NCI-H2107 treated with DMSO at 0.1 percent for 48 hours (cell line): Measurements from ENCODE around the gene MPND.
"Not testable (repeated sequence)": the region's sequence is repeated elsewhere in the genome, so short reads cannot be mapped to it uniquely, and the experiment has no call there.

Experiments used
- DNase-seq: peaks from one replicate; lab custom pipeline; 2025; ENCODE audit not compliant: unreplicated experiment; lab: John Stamatoyannopoulos, UW

MPND gene

DNA sequence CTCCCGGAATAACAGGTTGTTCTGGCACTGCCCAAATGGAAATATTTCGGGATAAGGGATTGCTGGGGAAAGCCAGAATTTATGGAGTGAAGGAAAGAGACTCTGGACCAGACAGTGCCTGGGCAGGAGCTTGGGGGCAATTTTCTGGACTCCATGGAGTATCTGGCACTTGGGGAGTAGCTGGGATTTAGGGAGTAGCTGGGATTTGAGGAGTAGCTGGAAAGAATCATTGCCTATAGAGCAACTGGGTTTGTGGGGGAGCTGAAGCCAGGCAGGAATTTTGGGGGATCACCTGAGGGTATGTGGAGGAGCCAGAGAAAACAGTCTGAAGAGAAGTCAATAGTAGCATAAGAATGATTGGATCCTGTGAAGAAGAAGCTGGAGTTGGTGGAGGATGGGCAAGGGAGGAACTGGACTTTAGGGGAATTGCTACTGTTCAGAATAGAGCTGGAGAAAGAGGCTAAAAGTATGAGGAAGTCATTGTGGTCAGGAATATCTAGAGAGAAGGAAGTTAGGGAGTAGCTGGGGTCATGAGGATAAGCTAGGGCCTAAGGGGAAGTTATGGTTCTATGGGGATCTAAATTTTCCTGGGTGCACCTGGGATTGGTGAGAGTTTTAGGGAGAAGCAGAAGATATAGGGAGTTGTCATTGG lies 24.2 kb upstream of the MPND start:
- DNase-seq = no peak

DNA sequence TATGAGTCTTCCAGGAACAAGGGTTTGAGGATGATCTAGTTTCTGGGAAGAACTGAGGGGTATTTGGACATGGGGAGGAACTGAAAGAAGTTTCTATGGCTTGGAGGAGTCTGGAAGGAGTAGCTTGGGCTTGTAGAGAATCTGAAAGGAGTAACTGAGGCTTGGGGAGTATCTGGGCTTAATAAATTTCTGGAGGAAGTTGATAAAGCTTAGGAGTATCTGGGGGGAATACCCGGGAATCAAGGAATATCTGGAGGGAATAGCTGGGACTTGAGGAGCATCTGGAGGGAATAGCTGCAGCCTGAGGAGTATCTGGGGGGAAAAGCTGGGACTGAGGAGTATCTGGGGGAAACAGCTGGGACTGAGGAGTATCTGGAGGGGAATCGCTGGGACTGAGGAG lies 22.9 kb upstream of the MPND start:
- DNase-seq = no peak

DNA sequence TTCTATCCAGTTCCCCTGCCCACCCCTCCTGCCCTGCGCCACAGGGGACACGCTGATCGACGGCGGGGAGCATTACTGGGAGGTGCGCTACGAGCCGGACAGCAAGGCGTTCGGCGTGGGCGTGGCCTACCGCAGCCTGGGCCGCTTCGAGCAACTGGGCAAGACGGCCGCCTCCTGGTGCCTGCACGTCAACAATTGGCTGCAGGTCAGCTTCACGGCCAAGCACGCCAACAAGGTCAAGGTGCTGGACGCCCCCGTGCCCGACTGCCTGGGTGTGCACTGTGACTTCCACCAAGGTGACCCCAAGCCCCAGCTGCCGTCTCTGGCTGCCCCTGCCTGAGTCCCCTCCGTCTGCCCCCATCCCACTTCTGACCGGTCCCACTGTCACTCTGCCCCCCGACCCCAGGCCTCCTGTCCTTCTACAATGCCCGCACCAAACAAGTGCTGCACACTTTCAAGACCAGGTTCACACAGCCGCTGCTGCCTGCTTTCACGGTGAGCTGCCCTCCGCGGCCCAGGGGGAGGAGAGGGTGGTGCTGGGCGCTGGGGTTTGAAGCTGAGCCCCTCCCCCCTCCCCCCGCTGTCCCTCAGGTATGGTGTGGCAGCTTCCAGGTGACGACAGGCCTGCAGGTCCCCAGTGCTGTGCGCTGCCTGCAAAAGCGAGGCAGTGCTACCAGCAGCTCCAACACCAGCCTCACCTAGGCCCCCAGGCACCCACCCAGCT lies 20.3 kb upstream of the MPND start:
- DNase-seq = no peak

DNA sequence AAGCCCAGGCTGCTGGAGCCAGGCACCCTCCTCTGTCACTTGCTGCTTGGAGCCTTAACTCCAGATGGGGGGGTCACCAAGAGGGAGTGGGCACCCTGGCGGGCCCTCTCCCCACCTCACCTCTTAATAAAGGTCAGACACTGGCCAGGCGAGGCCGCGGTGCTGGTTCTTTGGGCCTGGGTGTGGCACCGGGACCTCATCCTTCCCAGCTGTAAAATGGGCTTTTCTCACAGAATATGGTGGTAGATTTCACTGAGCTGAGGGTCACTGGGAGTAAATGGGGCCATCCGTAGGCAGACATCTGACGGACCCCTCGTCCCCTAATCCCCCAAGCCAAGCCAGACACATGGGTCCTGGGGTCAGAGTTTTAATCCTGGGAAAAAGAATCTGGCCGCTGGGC lies 19.7 kb upstream of the MPND start:
- no peak for DNase-seq

DNA sequence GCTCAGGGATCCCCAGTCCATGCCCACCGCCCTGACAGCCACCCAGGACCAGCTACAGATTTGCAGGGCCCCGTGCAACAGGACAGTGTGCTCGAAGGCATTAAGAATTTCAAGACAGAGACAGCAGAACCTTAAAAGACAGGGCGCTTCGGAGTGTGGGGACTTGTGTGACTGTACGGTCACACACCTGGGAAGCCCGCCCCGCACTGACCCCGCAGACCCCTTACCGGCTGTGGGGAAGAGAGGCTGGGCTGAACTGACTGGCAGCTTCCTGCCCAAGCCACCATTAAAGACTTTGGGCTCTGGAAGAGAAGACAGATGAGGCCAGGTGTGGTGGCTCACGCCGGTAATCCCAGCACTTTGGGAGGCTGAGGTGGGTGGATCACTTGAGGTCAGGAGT lies 19.1 kb upstream of the MPND start:
- DNase-seq = no peak

DNA sequence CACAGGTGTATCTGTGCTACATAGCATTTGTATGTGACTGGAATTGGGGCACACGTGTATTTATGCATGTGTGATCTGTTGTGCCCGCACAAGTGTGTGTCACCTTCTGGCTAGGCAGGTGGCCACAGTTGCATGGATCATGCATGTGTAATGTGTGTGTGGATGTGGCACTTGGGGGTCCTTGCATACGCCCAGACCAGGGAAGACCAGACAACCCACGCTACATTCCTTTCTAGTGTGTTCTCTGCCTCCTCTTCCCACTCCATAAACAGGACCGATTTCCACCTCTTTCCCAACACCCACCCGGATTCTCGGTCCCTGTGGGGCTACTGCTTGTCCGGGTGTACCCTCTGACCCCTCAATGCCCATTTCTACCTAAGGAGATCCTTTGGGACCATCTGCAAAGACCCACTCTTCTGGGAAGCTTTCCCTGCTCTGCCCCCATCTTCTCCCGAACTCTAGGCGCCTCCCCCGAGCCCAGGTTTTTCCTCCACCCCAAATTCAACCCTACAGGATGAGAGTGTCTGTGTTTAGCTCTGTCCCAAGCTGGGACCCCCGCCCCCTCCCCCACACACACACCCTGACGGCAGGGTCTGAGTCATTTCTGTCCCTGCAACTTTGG lies 17.0 kb upstream of the MPND start:
- no peak for DNase-seq

DNA sequence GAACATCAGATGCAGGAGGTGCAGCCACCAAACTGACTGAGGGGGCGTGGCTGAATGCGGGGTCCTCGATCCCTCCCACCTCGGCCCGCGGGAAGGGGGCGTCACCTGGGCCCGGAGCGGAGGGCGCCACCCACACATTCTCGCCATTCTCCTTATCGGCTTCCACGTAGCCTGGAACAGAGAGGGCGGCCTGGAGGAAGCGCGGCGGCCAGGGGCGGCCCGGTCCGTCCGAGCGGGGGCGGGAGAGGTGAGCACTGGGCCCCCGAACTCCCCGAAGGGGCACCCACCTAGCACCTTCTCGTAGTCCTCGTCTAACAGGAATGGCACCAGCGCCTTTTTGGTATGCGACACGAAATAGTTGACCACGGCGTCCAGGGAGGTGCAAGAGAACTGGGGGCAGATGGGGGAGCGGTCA lies 16.5 kb upstream of the MPND start:
- no peak for DNase-seq

DNA sequence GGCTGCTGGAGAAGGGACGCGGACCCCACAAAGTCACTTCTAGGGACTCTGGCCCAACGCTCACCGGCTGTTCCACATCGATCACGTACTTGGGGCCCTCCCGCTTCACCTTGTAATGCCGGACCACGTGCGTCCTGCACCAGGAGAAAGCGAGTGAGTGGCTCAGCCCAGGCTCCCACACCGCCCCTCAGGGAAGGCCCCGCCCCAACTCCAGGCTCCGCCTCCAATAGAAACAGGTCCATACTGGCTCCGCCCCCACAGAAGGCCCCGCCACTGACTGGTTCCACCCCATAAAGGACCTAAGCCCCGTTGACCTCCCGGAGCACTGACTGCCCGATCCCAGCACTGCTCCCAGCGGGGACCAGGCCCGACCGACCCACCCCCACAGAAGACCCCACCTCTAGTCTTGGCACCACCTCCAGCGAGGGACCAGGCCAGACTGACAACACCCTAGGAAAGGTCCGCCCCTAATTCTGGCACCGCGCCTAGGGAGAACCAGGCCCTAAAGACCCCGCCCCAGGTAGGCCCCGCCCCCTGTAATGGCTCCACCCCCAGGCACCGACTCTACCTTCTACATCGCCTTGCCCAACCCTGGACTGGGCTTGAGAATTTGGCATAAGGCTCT lies 16.0 kb upstream of the MPND start:
- DNase-seq = no peak

DNA sequence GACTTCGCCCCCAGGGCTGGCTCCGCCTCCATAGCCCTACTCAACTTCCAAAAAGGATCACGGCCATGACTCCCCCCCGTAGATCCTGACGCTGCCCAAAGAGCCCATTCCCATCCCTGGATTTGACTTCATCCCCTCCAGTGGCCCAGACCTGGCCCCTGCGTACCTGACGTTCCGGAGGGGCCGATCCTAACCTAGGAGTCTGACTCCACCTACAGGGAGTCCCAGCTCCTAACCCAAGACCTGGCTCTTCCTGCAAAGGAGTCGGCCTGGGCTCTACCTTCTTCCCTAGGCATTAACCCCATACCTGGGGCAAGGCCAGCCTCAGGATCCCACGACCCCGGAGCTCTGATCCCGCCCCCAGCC lies 15.5 kb upstream of the MPND start:
- DNase-seq = no peak

DNA sequence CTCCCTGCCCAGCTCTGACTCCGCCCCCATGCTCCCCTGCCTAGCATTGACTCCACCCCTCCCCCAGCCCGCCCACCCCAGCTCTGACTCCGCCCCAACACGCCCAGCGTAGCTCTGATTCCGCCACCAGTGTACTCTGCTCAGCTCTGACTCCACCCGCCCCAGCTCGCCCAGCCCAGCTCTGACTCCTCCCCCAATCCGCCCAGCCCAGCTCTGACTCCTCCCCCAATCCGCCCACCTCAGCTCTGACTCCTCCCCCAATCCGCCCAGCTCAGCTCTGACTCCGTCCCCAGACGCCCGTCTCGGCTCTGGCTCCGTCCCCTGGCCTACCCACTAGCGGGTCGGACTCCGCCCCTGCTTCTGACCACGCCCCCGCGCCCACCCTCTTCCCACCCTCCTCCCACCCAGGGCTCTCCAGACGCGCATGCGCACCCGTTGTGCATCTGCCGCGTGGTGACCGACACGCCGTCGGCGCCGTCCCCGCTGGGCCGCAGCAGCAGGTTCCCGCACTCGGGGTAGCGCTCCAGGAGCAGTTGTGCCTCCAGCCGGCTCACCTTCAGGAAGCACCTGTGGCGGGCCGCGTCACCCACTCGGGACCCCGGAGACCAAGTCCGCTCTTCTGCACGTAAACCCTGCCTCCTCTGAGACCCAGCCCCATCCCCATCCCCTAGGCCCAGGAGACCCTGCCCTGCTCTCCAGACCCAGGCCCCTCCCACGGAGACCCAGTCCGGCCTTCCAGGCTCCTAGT lies 14.9 kb upstream of the MPND start:
- peak; percentile 97 for DNase-seq

DNA sequence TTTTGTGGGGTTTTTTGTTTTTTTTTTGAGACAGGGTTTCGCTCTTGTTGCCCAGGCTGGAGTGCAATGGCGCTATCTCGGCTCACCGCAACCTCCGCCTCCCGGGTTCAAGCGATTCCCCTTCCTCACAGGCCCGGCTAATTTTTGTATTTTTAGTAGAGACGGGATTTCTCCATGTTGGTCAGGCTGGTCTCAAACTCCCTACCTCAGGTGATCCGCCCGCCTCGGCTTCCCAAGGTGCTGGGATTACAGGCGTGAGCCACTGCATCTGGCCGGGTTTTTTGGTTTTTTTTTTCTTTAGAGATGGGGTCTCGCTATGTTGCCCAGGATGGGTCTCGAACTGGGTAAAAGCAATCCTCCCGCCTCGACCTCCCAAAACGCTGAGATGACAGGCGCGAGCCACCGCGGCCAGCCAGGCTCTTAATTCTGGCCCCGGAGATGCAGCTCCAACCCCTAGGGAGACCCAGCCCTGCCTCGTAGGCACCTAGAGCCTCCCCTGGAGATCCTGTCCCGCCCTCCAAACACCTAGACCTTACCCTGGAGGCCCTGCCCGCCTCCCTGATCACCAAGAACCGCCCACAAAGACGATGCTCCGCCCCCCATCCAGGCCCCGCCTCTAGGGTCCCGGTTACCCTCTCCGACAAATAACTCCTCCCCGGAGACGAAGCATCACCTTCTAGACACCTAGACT lies 14.2 kb upstream of the MPND start:
- DNase-seq = not testable (repeated sequence)

DNA sequence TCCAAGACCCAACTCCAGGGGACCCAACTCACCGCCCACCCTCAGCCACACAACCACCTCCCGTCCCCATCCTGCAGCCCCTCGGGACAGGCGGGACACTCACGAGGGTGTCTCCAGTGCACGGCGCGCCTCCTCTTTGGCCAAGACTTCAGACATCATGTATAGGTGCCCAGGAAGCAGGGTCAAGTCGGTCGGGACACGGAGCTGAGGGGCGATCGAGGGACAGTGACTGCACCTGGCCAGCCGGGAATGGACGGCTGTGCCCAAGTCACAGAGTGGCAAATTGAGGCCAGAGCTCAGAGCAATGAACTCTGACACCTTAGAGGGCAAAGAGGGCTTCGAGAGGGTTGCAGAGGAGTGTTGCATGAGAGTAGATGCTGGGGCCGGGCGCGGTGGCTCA lies 13.5 kb upstream of the MPND start:
- no peak for DNase-seq

DNA sequence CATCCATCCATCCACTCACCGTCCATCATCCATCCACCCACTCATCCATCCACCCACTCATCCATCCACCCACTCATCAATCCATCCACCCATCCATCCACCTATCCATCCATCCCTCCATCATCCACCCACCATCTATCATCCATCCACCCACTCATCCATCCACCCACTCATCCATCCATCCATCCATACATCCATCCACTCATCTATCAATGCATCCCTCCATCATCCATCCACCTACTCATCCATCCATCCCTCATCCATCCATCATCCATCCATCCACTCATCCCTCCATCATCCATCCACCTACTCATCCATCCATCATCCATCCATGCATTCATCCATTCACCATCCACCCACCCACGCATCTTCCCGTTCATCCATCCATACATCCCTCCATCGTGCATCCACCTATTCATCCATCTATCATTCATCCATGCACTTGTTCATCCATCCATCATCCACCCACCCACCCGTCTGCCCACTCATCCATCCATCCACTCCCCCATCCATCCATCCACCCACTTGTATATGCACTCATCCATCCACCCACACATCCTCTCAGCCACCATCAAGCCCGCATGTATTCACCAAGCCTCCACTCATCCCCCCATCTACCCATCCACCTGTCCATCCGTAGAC lies 8.3 kb upstream of the MPND start:
- no peak for DNase-seq

DNA sequence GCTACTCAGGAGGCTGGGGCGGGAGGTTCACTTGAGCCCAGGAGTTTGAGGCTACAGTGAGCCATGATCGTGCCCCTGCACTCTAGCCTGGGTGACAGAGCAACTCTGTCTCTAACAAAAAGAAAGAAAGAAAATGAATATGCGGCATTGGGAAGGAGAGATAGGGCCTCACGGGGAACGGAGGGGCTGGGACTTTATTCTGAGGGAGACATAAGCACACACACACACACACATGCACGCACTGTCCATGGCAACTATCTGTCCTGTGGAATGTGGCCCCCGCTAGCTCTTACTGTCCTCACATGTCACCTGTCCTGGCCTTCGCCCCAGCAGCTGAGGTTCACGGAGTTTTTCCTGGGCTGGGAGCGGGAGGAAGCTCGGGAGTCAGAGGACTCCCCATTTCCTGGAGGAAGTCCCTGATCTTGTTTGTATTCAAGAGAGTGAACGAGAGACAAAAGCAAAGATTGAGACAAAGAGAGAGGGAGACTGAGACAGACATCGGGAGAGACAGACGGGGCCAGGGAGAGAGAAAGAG lies 5.4 kb upstream of the MPND start:
- DNase-seq = peak; percentile 12

DNA sequence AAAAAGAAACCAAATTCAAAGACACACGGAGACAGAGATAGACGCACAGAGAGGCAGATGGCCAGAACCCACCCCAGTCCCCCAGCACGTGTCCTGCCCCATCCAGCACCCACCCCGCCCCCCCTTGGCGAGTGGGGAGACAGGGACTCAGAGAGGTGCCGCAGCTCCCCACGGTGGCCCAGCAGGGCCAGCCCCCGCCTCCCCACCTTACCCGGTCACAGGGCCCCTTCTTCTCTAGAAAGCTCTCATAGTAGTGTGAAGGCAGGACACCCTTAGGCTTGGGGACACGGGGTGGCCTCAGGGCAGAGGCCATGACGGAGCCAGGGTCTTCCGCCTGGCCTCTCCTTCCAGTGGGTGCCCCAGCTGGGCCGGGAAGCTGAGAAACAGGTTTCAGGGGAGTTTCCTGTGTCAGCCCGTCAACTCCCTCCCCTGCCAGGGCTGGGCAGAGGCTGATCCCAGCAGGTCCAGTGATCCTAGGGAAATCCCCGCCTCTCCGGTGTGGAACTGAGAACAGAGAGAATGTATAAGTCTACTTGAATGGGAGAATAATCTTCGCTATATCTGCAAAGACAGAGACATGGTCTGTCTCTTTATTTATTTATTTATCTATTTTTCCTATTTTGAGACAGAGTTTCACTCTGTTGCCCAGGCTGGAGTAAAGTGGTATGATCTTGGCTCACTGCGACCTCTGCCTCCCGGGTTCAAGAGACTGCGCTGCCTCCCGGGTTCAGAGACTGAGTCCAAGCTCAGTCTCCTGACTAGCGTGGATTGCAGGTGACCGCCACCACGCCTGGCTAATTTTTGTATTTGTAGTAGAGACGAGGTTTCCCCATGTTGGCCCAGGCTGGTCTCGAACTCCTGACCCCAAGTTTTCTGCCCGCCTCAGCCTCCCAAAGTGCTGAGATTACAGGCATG lies 4.7 kb upstream of the MPND start, which contains the start of gene STAP2:
STAP2 (minus strand) TSS at position 387 of the 915 bp plus-strand sequence; CDS start at position 313, 74 bp downstream.
- no peak for DNase-seq

DNA sequence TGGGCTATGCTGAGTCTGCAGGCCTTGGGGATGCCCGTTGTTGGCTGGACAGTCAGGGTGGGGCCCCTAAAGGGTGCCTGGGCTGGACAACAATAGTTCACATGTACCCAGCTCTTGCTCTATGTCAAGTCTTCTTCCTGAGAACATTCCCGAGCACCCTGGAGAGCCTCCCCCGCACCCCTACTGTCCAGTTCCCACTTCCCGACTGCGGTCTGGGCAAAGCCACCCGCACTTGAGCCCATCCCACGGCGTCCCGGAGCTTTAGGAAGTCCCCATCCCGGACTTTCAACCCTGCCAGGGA lies 1.1 kb upstream of the MPND start:
- no peak for DNase-seq

DNA sequence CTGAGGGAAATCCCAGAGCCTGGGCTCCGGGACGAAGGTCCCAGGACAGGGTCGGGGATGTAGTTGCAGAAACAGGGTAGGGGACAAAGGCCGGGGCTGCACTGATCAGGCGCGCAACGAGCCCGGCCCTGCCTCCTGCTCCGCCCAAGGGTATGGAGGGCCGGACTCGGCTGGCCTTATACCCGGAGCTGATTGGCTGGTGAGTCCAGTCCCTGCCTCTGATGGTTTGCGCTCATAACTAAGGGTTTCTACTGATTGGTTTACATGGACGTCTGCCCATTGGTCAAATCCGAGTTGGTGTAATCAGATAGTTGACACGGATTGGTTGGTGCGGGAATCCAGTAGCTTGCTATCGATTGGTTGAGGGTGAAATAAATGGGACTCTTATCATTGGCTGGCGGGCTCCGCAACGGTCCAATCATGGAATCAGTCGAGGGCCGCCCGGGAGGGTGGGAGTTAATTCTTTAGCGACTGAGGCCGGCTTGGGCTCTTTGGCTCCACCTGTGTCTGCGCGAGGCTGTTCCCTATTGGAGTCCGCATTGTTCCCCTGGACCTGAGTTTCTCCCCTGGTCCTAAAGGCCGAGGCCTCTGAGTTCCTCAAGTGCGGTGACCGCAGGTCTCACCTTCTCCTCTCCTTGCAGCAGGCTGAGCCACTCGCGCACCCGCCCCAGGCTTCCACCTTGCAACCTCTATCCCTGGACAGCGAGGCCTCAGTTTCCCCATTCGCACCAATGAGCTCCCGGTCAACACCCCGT lies 570 bp upstream of the MPND start:
- peak; percentile 98 for DNase-seq

DNA sequence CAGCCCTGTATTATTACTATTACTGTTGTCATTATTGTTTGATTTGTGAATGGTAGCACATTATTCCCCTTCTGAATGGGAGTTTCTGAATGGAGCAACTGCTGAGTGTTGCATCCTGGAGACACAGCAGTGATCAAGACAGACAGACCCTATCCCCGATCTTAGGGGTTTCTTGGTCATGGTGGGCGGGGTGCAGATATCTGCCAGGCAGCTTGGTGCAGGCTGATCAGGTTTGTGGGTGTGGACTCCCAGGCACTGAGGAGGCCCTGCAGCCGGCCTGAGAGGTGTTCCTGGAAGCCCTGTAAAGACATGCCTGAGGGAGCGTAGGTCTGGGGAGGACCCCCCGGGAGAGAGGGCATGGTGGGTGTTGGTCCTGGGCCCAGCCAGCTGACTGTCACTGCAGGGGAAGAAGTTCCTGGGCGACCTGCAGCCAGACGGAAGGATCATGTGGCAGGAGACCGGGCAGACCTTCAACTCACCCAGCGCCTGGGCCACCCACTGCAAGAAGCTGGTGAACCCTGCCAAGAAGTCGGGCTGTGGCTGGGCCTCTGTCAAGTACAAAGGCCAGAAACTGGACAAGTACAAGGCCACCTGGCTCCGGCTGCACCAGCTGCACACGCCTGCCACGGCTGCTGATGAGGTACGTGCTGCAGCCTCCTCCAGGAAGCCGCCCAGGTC lies 2.1 kb downstream of the MPND start:
- DNase-seq = no peak
